Osteocyte (in vitro differentiated cells): ENCODE measurements around the gene ZBTB37. TPM values are rescaled to one million over a fixed set of nuclear protein-coding genes. Genes with fewer than 3 reads are reported as not detected.
A peak's percentile ranks its signal among the peaks of the same experiment; 100 is the strongest.

Experiments used
- DNase-seq: peaks from one replicate; pipeline ENCODE4 v3.0.0; 2021; ENCODE audit warnings: mixed read lengths; ENCODE audit not compliant: unreplicated experiment; ENCODE audit errors: extremely low spot score
- H3K27ac Mint-ChIP-seq: one replicate; pipeline ENCODE4 v1.8.0; 2021; ENCODE audit warnings: mild to moderate bottlenecking, mixed read lengths; ENCODE audit not compliant: unreplicated experiment
- H3K27me3 Mint-ChIP-seq: one replicate; pipeline ENCODE4 v1.8.0; 2021; ENCODE audit warnings: mixed read lengths; ENCODE audit not compliant: unreplicated experiment
- H3K36me3 Mint-ChIP-seq: one replicate; pipeline ENCODE4 v1.8.0; 2021; ENCODE audit warnings: mixed read lengths; ENCODE audit not compliant: unreplicated experiment
- H3K4me1 Mint-ChIP-seq: one replicate; pipeline ENCODE4 v1.8.0; 2021; ENCODE audit warnings: mixed read lengths; ENCODE audit not compliant: unreplicated experiment
- H3K4me3 Mint-ChIP-seq: one replicate; pipeline ENCODE4 v1.8.0; 2021; ENCODE audit warnings: mild to moderate bottlenecking, moderate library complexity, mixed read lengths; ENCODE audit not compliant: unreplicated experiment
- H3K9me3 Mint-ChIP-seq: one replicate; pipeline ENCODE4 v1.8.0; 2021; ENCODE audit warnings: mixed read lengths; ENCODE audit not compliant: unreplicated experiment
- CTCF ChIP-seq: fragments of 200-600 bp; sonication (generic); IDR thresholded peaks from 2 replicates; pipeline ENCODE4 v1.5.0; 2021; ENCODE audit warnings: antibody characterized with exemption, mild to moderate bottlenecking, moderate library complexity
- total RNA-seq: library from RNA; stranded (reverse); gene quantifications from 2 replicates; pipeline ENCODE4 v1.2.1, GENCODE V29; 2021

Gene ZBTB37
- total RNA-seq, 1 donor from 2014 or later: 15.3 TPM

- Mint-ChIP-seq H3K4me3 (peak overlapping the region; percentile 87), H3K36me3 (peaks cover 47% of the 10 kb centered on the region), H3K9me3 (no peaks in the 10 kb centered on the region), H3K27me3 (no peaks in the 10 kb centered on the region), H3K27ac (peak overlapping the region; percentile 92), H3K4me1 (peaks cover 40% of the 10 kb centered on the region)
- no peak for DNase-seq
- TF ChIP-seq CTCF: no peak
Observed at GRCh38 chr1:173866413-173867115, 1.6 kb upstream of the ZBTB37 start.

- peak overlapping the region; percentile 87 for H3K4me3 Mint-ChIP-seq
- no peaks in the 10 kb centered on the region for H3K9me3 Mint-ChIP-seq
- peaks cover 48% of the 10 kb centered on the region for H3K36me3 Mint-ChIP-seq
- TF ChIP-seq CTCF: no peak
- H3K4me1 Mint-ChIP-seq: peaks cover 41% of the 10 kb centered on the region
- no peaks in the 10 kb centered on the region for H3K27me3 Mint-ChIP-seq
- no peak for DNase-seq
- peak overlapping the region; percentile 92 for H3K27ac Mint-ChIP-seq
Observed at GRCh38 chr1:173867141-173867752, 933 bp upstream of the ZBTB37 start.

GRCh38 chr1:173867753-173868265, 371 bp upstream of the ZBTB37 start, which contains the start of gene GAS5:
Gene GAS5 (minus strand): TSS chr1:173867989.
- H3K4me1 Mint-ChIP-seq: peaks cover 42% of the 10 kb centered on the region
- H3K9me3 Mint-ChIP-seq: no peaks in the 10 kb centered on the region
- no peak for TF ChIP-seq CTCF

GRCh38 chr1:173869021-173869359, 810 bp downstream of the ZBTB37 start:
- no peak for DNase-seq
- peaks cover 44% of the 10 kb centered on the region for H3K4me1 Mint-ChIP-seq

More at GRCh38 chr1:173867753-173868265, 371 bp upstream of the ZBTB37 start, which contains the start of gene GAS5:
- Mint-ChIP-seq H3K4me3 (peak within 1 kb of the TSS; percentile 87), H3K36me3 (peaks cover 48% of the 10 kb centered on the region), H3K27ac (peak within 1 kb of the TSS; percentile 92), H3K27me3 (no peaks in the 10 kb centered on the region)
- DNase-seq: peak; percentile 99

More at GRCh38 chr1:173869021-173869359, 810 bp downstream of the ZBTB37 start:
- Mint-ChIP-seq H3K27ac (peak overlapping the region; percentile 92), H3K36me3 (peaks cover 48% of the 10 kb centered on the region), H3K27me3 (no peaks in the 10 kb centered on the region), H3K4me3 (peak overlapping the region; percentile 87), H3K9me3 (no peaks in the 10 kb centered on the region)
- no peak for TF ChIP-seq CTCF
